ENCODE measurements around the gene PGAP3.
A peak's percentile ranks its signal among the peaks of the same experiment; 100 is the strongest.

DNA sequence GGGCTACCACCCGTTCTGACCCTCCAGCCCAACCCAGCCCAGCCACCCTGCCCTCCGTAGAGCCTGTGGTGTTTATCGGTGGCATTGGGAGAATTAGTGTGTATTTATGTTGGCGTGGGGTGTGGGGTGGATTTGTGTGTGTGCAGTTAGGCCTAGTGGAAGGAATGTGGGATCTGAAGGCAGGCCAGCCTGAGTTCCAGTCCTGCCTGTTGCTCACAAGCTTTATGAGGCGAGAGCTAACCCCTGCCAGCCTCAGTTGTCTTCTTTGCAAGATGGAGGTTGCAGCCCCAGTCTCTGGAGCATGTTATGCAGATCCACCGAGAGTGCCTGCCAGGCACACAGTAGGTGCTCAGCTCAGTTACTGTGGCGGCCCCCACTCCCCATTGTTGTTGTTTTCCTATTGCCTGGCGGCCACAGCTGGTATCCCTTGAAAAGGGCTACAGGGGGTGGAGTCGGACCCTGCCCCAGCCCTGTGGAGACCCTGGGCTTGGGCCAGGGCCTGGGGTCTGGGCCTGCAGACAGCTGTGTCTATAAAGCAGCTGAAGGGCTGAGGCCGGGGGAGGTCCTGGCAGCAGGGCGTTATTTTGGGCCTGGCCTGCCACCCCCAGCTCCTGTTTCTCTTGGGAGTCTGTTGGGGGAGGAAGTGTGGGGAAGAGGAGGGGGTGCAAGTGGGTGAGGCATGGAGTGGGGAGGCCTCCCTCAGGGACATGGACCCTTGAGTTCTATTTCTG, 17.1 kb upstream of the PGAP3 start:
- TF ChIP-seq, protein P1, sequence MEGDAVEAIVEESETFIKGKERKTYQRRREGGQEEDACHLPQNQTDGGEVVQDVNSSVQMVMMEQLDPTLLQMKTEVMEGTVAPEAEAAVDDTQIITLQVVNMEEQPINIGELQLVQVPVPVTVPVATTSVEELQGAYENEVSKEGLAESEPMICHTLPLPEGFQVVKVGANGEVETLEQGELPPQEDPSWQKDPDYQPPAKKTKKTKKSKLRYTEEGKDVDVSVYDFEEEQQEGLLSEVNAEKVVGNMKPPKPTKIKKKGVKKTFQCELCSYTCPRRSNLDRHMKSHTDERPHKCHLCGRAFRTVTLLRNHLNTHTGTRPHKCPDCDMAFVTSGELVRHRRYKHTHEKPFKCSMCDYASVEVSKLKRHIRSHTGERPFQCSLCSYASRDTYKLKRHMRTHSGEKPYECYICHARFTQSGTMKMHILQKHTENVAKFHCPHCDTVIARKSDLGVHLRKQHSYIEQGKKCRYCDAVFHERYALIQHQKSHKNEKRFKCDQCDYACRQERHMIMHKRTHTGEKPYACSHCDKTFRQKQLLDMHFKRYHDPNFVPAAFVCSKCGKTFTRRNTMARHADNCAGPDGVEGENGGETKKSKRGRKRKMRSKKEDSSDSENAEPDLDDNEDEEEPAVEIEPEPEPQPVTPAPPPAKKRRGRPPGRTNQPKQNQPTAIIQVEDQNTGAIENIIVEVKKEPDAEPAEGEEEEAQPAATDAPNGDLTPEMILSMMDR (IDR thresholded peaks at IDR 0.05): peak in 2 of 4 experiments; percentile 46 to 68
- TF ChIP-seq POLR2A (IDR thresholded peaks at IDR 0.05): no peak
- peak; percentile 42 for TF ChIP-seq POLR2AphosphoS5 (IDR thresholded peaks at IDR 0.05)
